Measurements from ENCODE around the gene MT1F.

Gene MT1F

DNA sequence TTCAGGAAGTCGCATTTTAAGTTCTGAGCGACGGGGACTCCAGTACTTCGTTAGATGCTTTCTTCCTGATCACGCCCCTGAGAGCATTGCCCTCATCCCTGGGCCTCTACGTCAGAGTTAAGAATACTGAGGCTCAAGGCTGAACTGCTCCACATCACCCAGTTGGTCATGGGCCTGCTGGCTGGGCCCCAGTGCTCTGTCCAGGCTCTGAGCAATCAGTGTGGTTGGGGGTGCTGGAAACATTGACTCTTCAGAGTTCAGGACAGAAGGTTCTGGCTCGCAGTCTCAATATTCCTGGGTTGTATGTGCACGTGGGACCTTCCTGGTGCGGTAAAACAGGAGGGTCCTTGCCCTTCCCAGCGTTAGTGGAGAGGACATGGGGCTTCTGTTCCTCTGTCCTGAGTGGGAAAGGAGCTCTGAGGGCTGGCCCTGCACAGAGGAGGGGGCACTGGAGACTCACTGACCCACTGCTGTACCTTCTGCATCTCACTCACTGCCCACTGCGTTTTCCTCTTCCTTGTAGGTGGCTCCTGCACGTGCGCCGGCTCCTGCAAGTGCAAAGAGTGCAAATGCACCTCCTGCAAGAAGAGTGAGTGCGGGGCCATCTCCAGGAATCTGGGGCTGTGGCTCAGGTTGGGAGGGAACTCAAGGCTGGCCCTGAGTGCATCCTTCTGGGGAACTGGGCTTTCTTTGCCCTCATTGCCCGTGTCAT lies 31.7 kb upstream of the MT1F start:
- no peak for DNase-seq (ENCODE audit: low read depth in 3 of 3)

- no peak for DNase-seq (ENCODE audit: low read depth in 3 of 3)
These were observed 31.1 kb upstream of the MT1F start for GRCh38 chr16:56626685-56627084.

DNA sequence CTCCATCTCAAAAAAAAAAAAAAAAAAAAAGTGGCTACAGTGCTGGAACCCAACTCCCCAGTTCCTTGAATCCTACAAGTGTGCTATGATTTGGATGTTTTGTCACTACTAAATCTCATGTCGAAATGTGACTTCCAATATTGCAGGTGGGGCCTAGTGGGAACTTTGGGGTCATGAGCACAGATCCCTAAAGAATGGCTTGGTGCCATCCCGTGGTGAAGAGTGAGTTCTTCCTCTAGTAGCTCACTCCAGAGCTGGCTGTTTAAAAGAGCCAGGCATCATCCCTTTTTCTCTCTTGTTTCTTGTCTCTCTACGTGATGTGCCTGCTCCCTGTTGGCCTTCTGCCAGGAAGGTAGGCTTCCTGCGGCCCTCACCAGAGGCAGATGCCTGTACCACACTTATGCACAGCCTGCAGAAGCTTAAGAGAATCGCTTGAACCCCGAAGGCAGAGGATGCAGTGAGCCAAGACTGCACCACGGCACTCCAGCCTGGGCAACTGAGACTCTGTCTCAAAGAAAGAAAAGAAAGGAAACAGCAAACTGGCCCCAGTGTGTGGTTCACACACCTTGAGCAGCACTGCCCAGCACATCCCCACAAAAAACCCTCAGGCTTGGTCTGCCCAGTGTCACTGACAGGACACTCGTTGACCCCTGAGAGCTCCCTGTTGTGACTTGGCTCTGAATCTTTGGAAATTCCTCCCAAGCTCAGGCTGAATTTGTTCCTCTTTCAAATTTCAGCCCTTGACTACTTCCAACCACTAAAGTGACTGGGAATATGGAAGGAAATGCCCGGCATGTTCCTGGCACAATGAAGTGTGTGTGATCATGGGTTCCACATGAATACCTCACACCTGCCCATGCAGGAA lies 29.0 kb upstream of the MT1F start:
- DNase-seq (ENCODE audit: low read depth in 3 of 3), result no peak

DNA sequence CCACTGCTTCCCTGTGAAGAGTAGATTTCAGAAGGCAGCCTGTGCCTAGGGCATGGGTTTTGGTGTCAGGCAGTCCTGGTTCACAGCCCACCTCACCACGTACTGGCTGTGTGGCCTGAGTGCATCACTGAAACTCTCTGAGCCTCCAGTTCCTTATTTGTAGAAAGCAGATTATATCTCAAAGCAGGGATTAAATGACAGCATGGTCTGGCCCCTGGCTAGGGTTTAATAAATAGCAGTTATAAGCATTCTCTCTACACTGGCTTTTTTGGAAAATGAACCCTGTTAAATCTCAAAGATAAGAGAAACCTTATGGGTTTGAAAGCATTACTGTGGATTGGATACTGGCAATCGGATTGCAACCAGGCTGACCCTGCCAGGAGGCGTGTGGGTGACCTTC lies 28.2 kb upstream of the MT1F start:
- no peak for DNase-seq (ENCODE audit: low read depth in 3 of 3)

- no peak for DNase-seq (ENCODE audit: low read depth in 3 of 3)
These were observed 27.6 kb upstream of the MT1F start for GRCh38 chr16:56630134-56630533.

GRCh38 chr16:56631197-56631596 lies 26.6 kb upstream of the MT1F start:
- no peak for DNase-seq (ENCODE audit: low read depth in 3 of 3)

DNA sequence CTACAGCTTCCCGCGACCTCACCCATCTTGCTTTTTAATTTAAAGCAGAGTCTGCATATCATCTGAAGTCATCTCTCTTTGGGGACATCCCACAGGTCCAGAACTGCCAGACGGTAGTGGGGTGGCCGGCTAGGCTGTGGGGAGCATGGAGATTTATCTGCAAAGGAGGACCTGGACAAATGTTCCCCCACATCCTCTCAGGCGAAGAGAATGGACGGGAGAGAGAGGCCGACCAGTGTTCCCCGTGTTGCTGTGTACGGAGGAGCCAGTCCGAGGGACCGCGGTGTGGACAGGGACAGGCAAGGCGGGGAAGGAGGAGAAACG lies 26.0 kb upstream of the MT1F start:
- DNase-seq (ENCODE audit: low read depth in 3 of 3), result no peak

DNA sequence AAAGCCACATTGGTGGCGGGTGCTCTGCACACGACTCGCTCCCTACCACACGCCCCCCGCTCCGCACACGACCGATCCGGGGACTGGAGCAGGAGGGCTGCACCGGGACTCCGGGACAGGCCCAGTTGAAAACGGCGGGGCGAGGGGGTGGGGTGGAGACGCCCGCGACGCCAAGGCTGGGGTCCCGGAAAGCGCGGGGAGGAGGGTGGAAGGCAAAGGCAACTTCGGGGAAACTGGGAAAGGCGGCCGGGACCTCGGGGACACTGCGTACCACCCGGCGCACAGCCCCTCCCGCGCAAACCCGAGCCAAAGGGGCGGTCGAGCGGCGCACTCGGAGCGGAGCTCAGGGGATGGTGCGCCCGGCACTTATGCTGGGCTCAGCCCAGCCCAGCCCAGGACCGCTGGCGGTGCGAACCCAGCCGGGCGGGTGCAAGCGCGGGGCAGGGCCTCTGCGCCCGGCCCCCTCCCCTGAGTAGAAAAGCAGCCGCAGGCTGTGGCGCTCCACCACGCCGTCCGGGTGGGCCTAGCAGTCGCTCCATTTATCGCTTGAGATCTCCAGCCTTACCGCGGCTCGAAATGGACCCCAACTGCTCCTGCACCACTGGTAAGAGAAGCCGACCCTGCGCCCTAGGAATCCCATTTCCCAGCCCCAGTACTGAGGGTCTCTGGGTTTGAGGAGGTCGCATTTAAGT lies 25.5 kb upstream of the MT1F start, which contains the start of gene MT1M:
Gene MT1M, plus strand, starts transcription at position 504 of the 692 bp plus-strand sequence. Its CDS starts 73 bp downstream, at position 577.
- DNase-seq (ENCODE audit: low read depth in 3 of 3), result no peak

DNA sequence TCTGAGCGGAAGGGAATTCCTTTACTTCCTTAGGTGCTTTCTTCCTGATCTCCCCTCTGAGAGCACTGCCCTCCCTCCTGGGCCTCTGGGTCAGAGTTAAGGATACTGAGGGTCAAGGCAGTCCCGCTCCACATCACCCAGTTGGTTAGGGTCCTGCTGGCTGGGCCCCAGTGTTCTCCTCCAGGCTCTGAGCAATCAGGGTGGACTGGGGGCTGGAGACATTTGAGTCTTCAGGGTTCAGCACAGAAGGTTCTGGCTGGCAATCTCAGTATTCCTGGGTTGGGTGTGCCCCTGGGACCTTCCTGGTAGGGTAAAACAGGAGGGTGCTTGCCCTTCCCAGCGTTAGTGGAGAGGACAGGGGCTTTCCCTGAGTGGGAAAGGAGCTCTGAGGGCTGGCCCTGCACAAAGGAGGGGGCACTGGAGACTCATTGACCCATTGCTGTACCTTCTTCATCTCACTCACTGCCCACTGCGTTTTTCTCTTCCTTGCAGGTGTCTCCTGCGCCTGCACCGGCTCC lies 24.9 kb upstream of the MT1F start:
- no peak for DNase-seq (ENCODE audit: low read depth in 3 of 3)

DNA sequence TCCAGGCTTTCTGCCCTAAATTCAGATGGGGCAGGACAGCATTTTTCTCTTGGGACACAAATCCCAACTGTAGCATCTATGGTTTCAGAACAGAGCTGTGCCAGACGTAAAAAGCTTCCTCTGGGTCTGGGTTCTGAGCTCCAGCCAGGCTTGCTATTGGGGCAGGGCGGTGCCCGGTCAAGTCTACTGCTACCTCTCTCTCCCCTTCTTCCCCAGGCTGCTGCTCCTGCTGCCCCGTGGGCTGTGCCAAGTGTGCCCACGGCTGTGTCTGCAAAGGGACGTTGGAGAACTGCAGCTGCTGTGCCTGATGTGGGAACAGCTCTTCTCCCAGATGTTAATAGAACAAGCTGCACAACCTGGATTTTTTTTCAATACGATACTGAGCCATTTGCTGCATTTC lies 24.2 kb upstream of the MT1F start:
- no peak for DNase-seq (ENCODE audit: low read depth in 3 of 3)

DNA sequence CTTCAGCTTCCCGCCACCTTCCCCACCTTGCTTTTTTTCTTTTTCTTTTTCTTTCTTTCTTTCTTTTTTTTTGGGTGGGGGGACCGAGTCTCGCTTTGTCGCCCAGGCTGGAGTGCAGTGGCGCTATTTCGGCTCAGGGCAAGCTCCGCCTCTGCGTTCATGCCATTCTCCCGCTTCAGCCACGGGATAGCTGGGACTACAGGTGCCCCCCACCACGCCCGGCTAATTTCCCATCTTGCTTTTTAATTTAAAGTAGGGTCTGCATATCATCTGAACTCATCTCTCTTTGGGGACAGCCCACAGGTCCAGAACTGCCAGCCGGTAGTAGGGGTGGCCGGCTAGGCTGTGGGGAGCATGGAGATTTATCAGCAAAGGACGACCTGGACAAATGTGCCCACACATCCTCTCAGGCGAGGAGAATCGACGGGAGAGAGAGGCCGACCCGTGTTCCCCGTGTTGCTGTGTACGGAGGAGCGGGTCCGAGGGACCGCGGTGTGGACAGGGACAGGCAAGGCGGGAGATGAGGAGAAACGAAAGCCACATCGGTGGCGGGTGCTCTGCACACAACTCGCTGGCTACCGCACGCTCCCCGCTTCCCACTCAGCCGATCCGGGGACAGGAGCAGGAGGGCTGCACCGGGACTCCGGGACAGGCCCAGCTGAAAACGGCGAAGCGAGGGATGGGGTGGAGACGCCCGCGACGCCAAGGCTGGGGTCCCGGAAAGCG lies 22.9 kb upstream of the MT1F start:
- DNase-seq (ENCODE audit: low read depth in 3 of 3), result no peak

GRCh38 chr16:56635441-56635967 lies 22.3 kb upstream of the MT1F start:
- no peak for DNase-seq (ENCODE audit: low read depth in 3 of 3)

DNA sequence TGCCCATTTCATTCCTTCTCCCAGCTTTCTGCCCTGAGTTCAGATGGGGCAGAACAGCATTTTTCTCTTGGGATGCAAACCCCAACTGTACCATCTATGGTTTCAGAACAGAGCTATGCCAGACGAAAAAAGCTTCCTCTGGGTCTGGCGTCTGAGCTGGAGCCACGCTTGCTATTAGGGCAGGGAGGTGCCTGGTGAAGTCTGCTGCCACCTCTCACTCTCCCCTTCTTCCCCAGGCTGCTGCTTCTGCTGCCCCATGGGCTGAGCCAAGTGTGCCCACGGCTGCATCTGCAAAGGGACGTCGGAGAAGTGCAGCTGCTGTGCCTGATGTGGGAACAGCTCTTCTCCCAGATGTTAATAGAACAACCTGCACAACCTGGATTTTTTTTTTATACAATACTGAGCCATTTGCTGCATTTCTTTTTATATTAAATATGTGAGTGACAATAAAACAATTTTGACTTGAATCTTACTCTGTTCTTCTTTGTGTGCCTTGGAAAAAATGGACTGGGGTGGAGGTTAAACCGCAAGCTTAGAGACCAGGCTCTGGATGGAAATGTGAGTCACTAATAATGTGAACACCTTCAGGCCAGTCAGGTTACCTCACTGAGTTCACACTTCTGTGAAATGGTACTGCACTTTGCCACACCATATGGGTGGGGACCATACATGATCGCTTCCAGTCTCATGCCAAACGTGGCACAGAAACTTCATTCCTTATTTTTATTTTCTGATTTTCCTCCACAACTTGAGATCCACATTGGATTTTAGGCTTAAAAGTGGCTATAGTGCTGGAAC lies 20.9 kb upstream of the MT1F start:
- no peak for DNase-seq (ENCODE audit: low read depth in 3 of 3)

- DNase-seq (ENCODE audit: low read depth in 3 of 3), result no peak
These were observed 19.7 kb upstream of the MT1F start, which contains the start of gene MT1A for GRCh38 chr16:56637814-56638750. Gene MT1A (plus strand): TSS chr16:56638666. CDS start chr16:56638739, 73 bp downstream.

GRCh38 chr16:56639045-56639444 lies 18.7 kb upstream of the MT1F start:
- no peak for DNase-seq (ENCODE audit: low read depth in 3 of 3)

- DNase-seq (ENCODE audit: low read depth in 3 of 3), result no peak
These were observed 17.7 kb upstream of the MT1F start for GRCh38 chr16:56640076-56640475.

DNA sequence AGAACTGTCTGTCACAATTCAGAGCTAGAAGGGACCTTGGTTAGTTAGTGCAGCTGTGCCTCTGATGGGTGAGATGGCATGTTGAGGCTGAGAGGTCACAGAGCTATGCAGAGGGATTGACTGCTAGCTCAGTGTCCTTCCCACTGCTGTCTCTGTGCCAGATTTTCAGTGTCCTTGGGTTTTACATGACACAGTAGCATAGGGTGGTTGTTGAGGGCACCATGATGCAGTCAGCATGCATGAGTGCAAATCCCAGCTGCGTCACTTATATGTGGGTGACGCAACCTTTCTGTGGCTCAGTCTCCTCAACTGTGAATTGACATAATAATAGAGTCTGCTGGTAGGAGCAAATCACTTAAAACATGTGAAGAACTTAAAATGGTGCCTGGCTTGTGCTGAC lies 16.6 kb upstream of the MT1F start:
- DNase-seq (ENCODE audit: low read depth in 3 of 3), result no peak

GRCh38 chr16:56643080-56643778 lies 14.5 kb upstream of the MT1F start:
- DNase-seq (ENCODE audit: low read depth in 3 of 3), result peak in 2 of 3 experiments; percentile 37 to 40

- no peak for DNase-seq (ENCODE audit: low read depth in 3 of 3)
These were observed 13.9 kb upstream of the MT1F start for GRCh38 chr16:56643833-56644232.
